ENCODE results near the gene TENT4A. TPM values are rescaled to one million over a fixed set of nuclear protein-coding genes. Genes with fewer than 3 reads are reported as not detected.
A peak's percentile ranks its signal among the peaks of the same experiment; 100 is the strongest.

The TENT4A gene
- total and polyA plus RNA-seq, 12 donors, result 4.2 to 13.7 (median 11.3) TPM

GRCh38 chr5:6774721-6775204 lies 61.5 kb downstream of the TENT4A start:
- WGBS, 2 donors, result 58 to 61% methylated on average over 15 of the region's 15 CpGs
- Histone ChIP-seq H3K27ac (no peak overlapping the region), H3K9me3 (no peaks in the 10 kb centered on the region), H3K4me1 (peaks cover 0 to 13% (median 6%) of the 10 kb centered on the region in 9 donors), H3K4me3 (no peak overlapping the region), H3K27me3 (peaks cover 0 to 18% (median 0%) of the 10 kb centered on the region in 7 donors), H3K36me3 (no peaks in the 10 kb centered on the region)
- TF ChIP-seq CTCF (IDR thresholded peaks at IDR 0.05), result no peak
- ATAC-seq, result no peak
- intact Hi-C loops (cut with DNase I), result no loop called here
- no peak for DNase-seq

DNA sequence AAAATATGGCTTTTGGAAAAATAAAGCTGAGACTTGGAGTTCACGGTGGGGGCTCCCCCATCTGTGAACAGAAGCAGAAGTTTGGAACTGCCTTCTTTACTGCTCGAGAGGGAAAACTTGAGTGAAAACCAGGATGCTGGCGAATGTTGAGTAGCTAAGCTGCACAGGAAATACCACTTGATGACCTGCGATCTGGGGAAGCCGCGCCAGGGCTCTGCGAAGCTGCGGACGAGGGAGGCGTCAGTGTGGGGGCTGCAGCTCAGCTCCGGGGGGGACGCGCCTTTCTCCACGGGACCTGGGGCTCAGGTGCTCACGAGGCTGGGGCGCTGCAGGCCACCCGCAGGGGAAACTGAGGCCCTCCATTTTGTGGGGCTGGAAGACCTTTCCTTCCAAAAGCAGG lies 62.3 kb downstream of the TENT4A start:
- intact Hi-C loops (cut with DNase I), result no loop called here
- 50 to 58% methylated on average over 17 of the region's 17 CpGs for WGBS, 2 donors
- peaks cover 0 to 18% (median 0%) of the 10 kb centered on the region in 7 donors for H3K27me3 ChIP-seq
- H3K9me3 ChIP-seq, result no peaks in the 10 kb centered on the region
- DNase-seq (no peak), ATAC-seq (no peak)
- H3K27ac ChIP-seq, result no peak overlapping the region
- H3K36me3 ChIP-seq, result no peaks in the 10 kb centered on the region
- no peak overlapping the region for H3K4me3 ChIP-seq
- TF ChIP-seq CTCF (IDR thresholded peaks at IDR 0.05), result no peak
- H3K4me1 ChIP-seq, result peaks cover 0 to 8% (median 1%) of the 10 kb centered on the region in 9 donors

GRCh38 chr5:6780802-6781391 lies 67.7 kb downstream of the TENT4A start:
- 89 to 91% methylated on average over 7 of the region's 7 CpGs for WGBS, 2 donors
- peak in 4 of 9 donors; percentile 13 to 49 (median 29) for TF ChIP-seq CTCF (IDR thresholded peaks at IDR 0.05)
- no peaks in the 10 kb centered on the region for H3K36me3 ChIP-seq
- DNase-seq, result no peak
- no peaks in the 10 kb centered on the region for H3K9me3 ChIP-seq
- no peak for ATAC-seq
- no peak overlapping the region for H3K4me3 ChIP-seq
- no peak overlapping the region for H3K27ac ChIP-seq
- no peaks in the 10 kb centered on the region for H3K4me1 ChIP-seq
- no peaks in the 10 kb centered on the region for H3K27me3 ChIP-seq
- intact Hi-C loops (cut with DNase I), result no loop called here

DNA sequence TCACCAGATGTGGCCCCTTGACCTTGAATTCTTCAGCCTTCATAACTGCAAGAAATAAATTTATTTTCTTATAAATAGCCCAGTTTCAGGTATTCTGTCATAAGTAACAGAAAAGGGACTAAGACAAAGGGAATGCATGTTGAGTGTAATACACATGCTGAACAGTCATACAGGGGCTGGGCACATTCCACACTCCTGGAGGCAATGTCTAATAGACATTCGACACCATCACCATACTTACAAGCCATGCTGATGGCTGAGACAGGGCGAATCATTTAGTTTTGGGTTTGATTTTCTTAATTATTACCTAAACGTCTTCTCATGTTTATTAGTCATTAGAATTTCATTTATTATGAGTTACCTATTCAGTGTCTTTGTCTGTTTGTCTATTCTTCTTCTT lies 68.5 kb downstream of the TENT4A start:
- intact Hi-C loops (cut with DNase I), result no loop called here

More for the DNA sequence above, 68.5 kb downstream of the TENT4A start:
- DNase-seq (no peak), ATAC-seq (no peak)
- H3K9me3 ChIP-seq, result no peaks in the 10 kb centered on the region
- H3K4me1 ChIP-seq, result peaks cover 0 to 2% (median 0%) of the 10 kb centered on the region in 9 donors
- no peak overlapping the region for H3K4me3 ChIP-seq
- H3K36me3 ChIP-seq, result no peaks in the 10 kb centered on the region
- 83% methylated on average over 3 of the region's 3 CpGs for WGBS, 2 donors
- no peaks in the 10 kb centered on the region for H3K27me3 ChIP-seq
- no peak for TF ChIP-seq CTCF (IDR thresholded peaks at IDR 0.05)
- no peak overlapping the region for H3K27ac ChIP-seq

Data from heart right ventricle (tissue), 16 donors.